Measurements from ENCODE around the gene SCAMP1.

DNA sequence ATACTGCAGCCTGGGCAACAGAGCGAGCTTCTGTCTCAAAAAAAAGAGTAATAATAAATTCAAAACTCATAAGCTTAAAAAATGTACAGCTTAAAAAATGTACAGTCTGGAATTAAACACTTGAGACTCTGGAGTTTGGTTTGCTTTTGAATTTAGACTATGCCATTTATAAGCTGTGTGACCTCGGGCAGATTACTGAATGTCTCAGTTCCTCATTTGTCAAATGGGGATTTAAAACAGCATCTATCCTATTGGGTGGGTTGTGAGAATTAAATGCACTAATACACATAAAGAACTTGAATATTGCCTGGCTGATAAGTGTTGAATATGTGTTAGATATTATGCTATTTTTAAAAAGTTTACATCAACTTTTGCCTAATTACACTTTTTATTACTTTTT lies 98.4 kb downstream of the SCAMP1 start:
- TF ChIP-seq, protein P1, sequence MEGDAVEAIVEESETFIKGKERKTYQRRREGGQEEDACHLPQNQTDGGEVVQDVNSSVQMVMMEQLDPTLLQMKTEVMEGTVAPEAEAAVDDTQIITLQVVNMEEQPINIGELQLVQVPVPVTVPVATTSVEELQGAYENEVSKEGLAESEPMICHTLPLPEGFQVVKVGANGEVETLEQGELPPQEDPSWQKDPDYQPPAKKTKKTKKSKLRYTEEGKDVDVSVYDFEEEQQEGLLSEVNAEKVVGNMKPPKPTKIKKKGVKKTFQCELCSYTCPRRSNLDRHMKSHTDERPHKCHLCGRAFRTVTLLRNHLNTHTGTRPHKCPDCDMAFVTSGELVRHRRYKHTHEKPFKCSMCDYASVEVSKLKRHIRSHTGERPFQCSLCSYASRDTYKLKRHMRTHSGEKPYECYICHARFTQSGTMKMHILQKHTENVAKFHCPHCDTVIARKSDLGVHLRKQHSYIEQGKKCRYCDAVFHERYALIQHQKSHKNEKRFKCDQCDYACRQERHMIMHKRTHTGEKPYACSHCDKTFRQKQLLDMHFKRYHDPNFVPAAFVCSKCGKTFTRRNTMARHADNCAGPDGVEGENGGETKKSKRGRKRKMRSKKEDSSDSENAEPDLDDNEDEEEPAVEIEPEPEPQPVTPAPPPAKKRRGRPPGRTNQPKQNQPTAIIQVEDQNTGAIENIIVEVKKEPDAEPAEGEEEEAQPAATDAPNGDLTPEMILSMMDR (IDR thresholded peaks at IDR 0.05; ENCODE audit: low read length), result no peak
- no peak for TF ChIP-seq EZH2 (IDR thresholded peaks at IDR 0.05; ENCODE audit: borderline replicate concordance, low read length)

Measured in OCI-LY1 (cell line).